GM19025 (cell line): ENCODE results near the gene ZNF189.

Source experiments
- ATAC-seq: cut with Tn5 transposase; IDR thresholded peaks from one replicate; pipeline ENCODE4 v1.9.1; 2021; ENCODE audit warnings: mild to moderate bottlenecking, low read depth, moderate library complexity; ENCODE audit not compliant: unreplicated experiment

ZNF189 gene

GRCh38 chr9:101398068-101398929 lies at the start of gene ZNF189, which contains the start of gene MRPL50:
Gene ZNF189, plus strand, starts transcription at chr9:101398851. Its CDS starts 306 bp downstream, at chr9:101399157.
Gene MRPL50, minus strand, starts transcription at chr9:101398618. Its CDS starts 26 bp downstream, at chr9:101398592.
- peak; percentile 99 for ATAC-seq

GRCh38 chr9:101350285-101350684 lies 48.4 kb upstream of the ZNF189 start:
- no peak for ATAC-seq

GRCh38 chr9:101352892-101353463 lies 45.7 kb upstream of the ZNF189 start:
- no peak for ATAC-seq

GRCh38 chr9:101353683-101354082 lies 45.0 kb upstream of the ZNF189 start:
- no peak for ATAC-seq

GRCh38 chr9:101354143-101354764 lies 44.4 kb upstream of the ZNF189 start:
- ATAC-seq: no peak

- no peak for ATAC-seq
Measured at GRCh38 chr9:101354765-101355708, 43.6 kb upstream of the ZNF189 start.

GRCh38 chr9:101356619-101357018 lies 42.0 kb upstream of the ZNF189 start:
- ATAC-seq: no peak

GRCh38 chr9:101359679-101360078 lies 39.0 kb upstream of the ZNF189 start:
- no peak for ATAC-seq

GRCh38 chr9:101360647-101361046 lies 38.0 kb upstream of the ZNF189 start:
- no peak for ATAC-seq

- ATAC-seq: no peak
Measured at GRCh38 chr9:101362450-101362849, 36.2 kb upstream of the ZNF189 start.

GRCh38 chr9:101365181-101365580 lies 33.5 kb upstream of the ZNF189 start:
- no peak for ATAC-seq

GRCh38 chr9:101366038-101366756 lies 32.5 kb upstream of the ZNF189 start:
- no peak for ATAC-seq

GRCh38 chr9:101367323-101367722 lies 31.3 kb upstream of the ZNF189 start:
- ATAC-seq: no peak

GRCh38 chr9:101369286-101369685 lies 29.4 kb upstream of the ZNF189 start:
- ATAC-seq: no peak

- no peak for ATAC-seq
Measured at GRCh38 chr9:101369884-101370531, 28.6 kb upstream of the ZNF189 start.

GRCh38 chr9:101371813-101372212 lies 26.8 kb upstream of the ZNF189 start:
- ATAC-seq: no peak

- no peak for ATAC-seq
Measured at GRCh38 chr9:101372327-101373118, 26.1 kb upstream of the ZNF189 start.

- no peak for ATAC-seq
Measured at GRCh38 chr9:101375546-101375945, 23.1 kb upstream of the ZNF189 start.
